SH-SY5Y (cell line): Measurements from ENCODE around the gene DDX51.

Experiments
- GATA2 ChIP-seq: IDR thresholded peaks from 2 replicates; pipeline ENCODE4 v1.6.1; 2011; ENCODE audit warnings: mild to moderate bottlenecking, low read depth, low read length
- GATA3 ChIP-seq: IDR thresholded peaks from 2 replicates; pipeline ENCODE4 v1.6.1; 2011; ENCODE audit warnings: low read depth, mild to moderate bottlenecking, low read length, moderate library complexity

DNA sequence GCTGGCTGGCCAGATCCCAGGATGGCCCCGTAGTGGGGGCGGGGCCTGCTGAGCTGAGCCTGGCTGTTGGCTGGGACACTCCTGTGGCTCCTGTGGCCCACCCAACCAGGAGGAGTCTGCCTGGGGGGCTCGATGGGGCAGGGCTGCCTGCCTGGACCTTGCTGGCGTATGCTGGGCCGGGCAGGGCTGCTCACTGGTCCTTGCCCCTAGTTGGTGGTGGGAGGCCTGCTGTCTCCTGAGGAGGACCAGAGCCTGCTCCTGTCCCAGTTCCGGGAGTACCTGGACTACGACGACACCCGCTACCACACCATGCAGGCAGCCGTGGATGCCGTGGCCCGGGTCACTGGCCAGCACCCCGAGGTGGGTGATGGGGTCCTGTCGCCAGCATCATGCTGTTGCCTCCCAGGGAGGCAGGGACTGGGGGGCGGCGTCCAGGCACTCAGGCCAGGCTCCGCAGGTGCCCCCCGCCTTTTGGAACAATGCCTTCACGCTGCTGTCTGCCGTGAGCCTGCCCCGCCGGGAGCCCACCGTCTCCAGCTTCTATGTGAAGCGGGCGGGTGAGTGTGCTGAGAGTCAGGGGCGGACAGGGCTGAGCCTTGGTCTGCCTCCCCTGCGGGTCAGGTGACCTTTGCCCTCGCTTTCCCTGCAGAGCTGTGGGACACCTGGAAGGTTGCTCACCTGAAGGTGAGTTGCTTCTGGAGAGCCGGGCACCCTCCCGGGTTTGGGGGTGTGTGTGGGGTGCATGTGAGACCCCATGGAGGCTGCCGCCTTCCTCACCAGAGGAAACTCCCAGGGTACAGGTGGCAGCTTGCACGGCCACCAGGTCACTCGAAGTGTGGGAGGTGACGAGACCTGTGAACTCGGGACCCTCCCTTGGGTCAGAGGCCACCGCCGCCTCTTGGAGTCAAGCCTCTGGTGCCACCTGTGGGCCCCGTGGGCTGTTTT is 3.6 kb upstream of the DDX51 start:
- TF ChIP-seq GATA2 (no peak), GATA3 (no peak)
